PC-9 (cell line): ENCODE data around the gene SLC39A2. TPM values are rescaled to one million over a fixed set of nuclear protein-coding genes. Genes with fewer than 3 reads are reported as not detected.

ENCODE experiments used
- BruUV-seq: library from RNA; stranded (reverse); fragments of 400-500 nt; replicated peaks from 2 replicates; lab custom pipeline; 2021; lab: Mats Ljungman, UMichigan
- CTCF ChIA-PET: fragments of 300-600 bp; sonication (Branson Sonifier 250); formaldehyde crosslinking; loops from one replicate; lab custom pipeline; 2022; ENCODE audit warnings: antibody characterized with exemption; lab: Charles Lee
- POLR2A ChIA-PET: fragments of 300-600 bp; sonication (Branson Sonifier 250); formaldehyde crosslinking; loops from one replicate; lab custom pipeline; 2022; ENCODE audit warnings: antibody characterized with exemption; ENCODE audit not compliant: unreplicated experiment; lab: Charles Lee
- DNase-seq, 2 experiments: peaks; one replicate each; pipeline versions ENCODE4 v3.0.0 to v3.0.0-alpha.2; 2015 to 2022; ENCODE audit warnings: mixed read lengths in 1 of 2
- H2AFZ ChIP-seq: fragments of 200-600 bp; sonication (generic); 2 replicates; pipeline ENCODE4 v1.8.1; 2017; ENCODE audit warnings: antibody characterized with exemption
- H3F3A ChIP-seq: fragments of 200-600 bp; sonication (generic); 2 replicates; pipeline ENCODE4 v1.8.1; 2017; ENCODE audit warnings: antibody characterized with exemption, mild to moderate bottlenecking, low read depth; ENCODE audit not compliant: insufficient read depth
- H3K27ac ChIP-seq: fragments of 200-600 bp; sonication (generic); 2 replicates; pipeline ENCODE4 v1.6.1; 2016; ENCODE audit warnings: mixed run types
- H3K27me3 ChIP-seq: fragments of 200-600 bp; sonication (generic); 2 replicates; pipeline ENCODE4 v1.6.1; 2016; ENCODE audit warnings: low read depth, mixed run types; ENCODE audit not compliant: insufficient read depth
- H3K36me3 ChIP-seq: fragments of 200-600 bp; sonication (generic); 2 replicates; pipeline ENCODE4 v1.6.1; 2016; ENCODE audit warnings: low read depth, mixed run types
- H3K4me1 ChIP-seq: fragments of 200-600 bp; sonication (generic); replicated peaks from 2 replicates; pipeline ENCODE4 v1.6.1; 2016; ENCODE audit warnings: mixed run types; ENCODE audit not compliant: insufficient read depth
- H3K4me2 ChIP-seq: fragments of 200-600 bp; sonication (generic); 2 replicates; pipeline ENCODE4 v1.6.1; 2017; ENCODE audit warnings: mixed run types
- H3K4me3 ChIP-seq: fragments of 200-600 bp; sonication (generic); 2 replicates; pipeline ENCODE4 v1.6.1; 2016; ENCODE audit warnings: mixed run types
- H3K79me2 ChIP-seq: fragments of 200-600 bp; sonication (generic); 2 replicates; pipeline ENCODE4 v1.6.1; 2017; ENCODE audit warnings: low read depth, mixed run types
- H3K9me2 ChIP-seq: fragments of 200-600 bp; sonication (generic); 2 replicates; pipeline ENCODE4 v1.8.1; 2017; ENCODE audit warnings: mild to moderate bottlenecking; ENCODE audit not compliant: insufficient read depth
- H3K9me3 ChIP-seq: fragments of 200-600 bp; sonication (generic); 2 replicates; pipeline ENCODE4 v1.8.1; 2016; ENCODE audit warnings: low read depth; ENCODE audit not compliant: insufficient read depth
- H4K20me1 ChIP-seq: fragments of 200-600 bp; sonication (generic); 2 replicates; pipeline ENCODE4 v1.8.1; 2017; ENCODE audit not compliant: insufficient read depth
- EZH2 ChIP-seq: fragments of 200-600 bp; sonication (generic); IDR thresholded peaks from 2 replicates; pipeline ENCODE4 v1.8.0; 2017; ENCODE audit warnings: antibody characterized with exemption, low read depth
- intact Hi-C: fragments of 100-400 bp; cut with micrococcal nuclease; formaldehyde crosslinking; loops from one replicate; pipeline ENCODE4 v1.10.0; 2022; ENCODE audit not compliant: unreplicated experiment
- total RNA-seq: library from RNA; stranded (reverse); gene quantifications from 2 replicates; pipeline ENCODE4 v1.2.3, GENCODE V29; 2021
- TF ChIP-seq, protein P1 (sequence below): fragments of 200-600 bp; sonication (generic); conservative IDR thresholded peaks from 2 replicates; pipeline ENCODE4 v1.6.1; 2017; ENCODE audit warnings: mixed run types, antibody characterized with exemption, mild to moderate bottlenecking, moderate library complexity

The SLC39A2 gene
- total RNA-seq, 1 experiment from 2014 or later: 0.35 TPM

DNA sequence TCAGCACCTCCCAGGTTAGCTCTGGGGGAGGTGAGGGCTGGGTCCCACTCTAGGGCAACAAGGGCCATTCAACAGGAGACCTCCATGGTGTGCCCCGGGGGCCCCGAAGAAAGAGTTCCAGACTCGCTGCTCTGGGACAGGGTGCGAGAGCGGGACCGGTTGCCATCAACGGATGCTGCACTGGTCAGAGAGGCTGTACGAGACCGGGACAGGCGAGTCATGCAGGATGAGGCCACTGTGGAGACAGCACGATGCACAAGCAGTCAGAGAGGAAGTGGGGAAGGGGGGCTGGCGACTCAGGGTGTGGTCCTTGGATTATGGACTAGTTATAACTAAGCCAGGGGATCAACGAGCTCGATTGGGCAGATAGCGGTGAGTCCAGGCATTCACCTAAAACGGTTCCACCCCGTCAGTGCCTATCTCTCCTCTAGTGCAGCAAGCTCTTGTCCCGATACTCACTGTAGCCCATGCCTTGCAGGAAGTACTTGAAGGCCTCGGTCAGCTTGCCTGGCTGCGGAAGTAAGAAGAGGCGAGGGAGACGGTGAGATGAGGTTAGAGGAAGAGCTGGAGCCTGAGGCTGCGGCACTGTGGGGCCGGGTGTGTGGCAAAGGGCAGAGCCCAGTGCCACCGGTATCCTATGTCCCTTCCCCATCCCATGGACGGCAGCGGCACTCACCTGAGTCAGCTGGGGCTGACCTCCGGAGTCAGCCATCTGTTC lies 18.6 kb downstream of the SLC39A2 start:
- BruUV-seq: no TSS peak
- Histone ChIP-seq H3K36me3 (no peaks in the 10 kb centered on the region), H3K9me2 (no peaks in the 10 kb centered on the region), H3K4me1 (no peaks in the 10 kb centered on the region), H3K4me2 (no peak overlapping the region), H3K27me3 (no peaks in the 10 kb centered on the region), H3F3A (no peaks in the 10 kb centered on the region), H3K27ac (no peak overlapping the region), H4K20me1 (no peaks in the 10 kb centered on the region), H3K4me3 (no peak overlapping the region), H2AFZ (no peak overlapping the region), H3K9me3 (no peaks in the 10 kb centered on the region), H3K79me2 (no peaks in the 10 kb centered on the region)
- POLR2A ChIA-PET: no interaction called here
- no peak for TF ChIP-seq EZH2
- TF ChIP-seq, protein P1, sequence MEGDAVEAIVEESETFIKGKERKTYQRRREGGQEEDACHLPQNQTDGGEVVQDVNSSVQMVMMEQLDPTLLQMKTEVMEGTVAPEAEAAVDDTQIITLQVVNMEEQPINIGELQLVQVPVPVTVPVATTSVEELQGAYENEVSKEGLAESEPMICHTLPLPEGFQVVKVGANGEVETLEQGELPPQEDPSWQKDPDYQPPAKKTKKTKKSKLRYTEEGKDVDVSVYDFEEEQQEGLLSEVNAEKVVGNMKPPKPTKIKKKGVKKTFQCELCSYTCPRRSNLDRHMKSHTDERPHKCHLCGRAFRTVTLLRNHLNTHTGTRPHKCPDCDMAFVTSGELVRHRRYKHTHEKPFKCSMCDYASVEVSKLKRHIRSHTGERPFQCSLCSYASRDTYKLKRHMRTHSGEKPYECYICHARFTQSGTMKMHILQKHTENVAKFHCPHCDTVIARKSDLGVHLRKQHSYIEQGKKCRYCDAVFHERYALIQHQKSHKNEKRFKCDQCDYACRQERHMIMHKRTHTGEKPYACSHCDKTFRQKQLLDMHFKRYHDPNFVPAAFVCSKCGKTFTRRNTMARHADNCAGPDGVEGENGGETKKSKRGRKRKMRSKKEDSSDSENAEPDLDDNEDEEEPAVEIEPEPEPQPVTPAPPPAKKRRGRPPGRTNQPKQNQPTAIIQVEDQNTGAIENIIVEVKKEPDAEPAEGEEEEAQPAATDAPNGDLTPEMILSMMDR: no peak
- DNase-seq: no peak
- intact Hi-C loops: loop anchor here (10.0 kb wide), 1 partner anchor 47 kb away; no protein-coding TSS in a partner anchor
- CTCF ChIA-PET: interaction anchor here (0.9 kb wide), 1 partner anchor 47 kb away, joined by 3 read pairs; no protein-coding TSS in a partner anchor

DNA sequence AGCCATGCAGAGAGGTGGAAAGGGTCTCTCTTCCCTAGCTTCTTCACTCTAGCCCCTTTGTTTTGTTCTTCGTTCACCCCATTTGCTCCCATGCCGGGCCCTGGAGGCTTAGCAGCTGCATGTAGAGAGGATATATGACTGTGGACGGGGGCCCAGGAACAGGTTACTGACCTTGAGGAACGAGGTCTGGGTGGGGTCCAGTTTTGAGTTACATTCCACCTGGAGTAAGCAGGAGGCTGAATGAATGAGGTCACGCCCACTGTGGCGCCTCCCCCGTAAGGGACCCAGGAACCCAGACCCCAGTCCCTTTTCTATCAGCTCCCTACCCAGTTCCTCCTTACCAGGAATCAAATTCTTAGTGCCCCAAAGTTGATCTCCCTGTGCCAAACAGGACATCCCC lies 19.2 kb downstream of the SLC39A2 start:
- no TSS peak for BruUV-seq
- H3K4me3 ChIP-seq: no peak overlapping the region
- TF ChIP-seq, protein P1: no peak
- no peak for TF ChIP-seq EZH2
- H3K4me2 ChIP-seq: no peak overlapping the region
- DNase-seq: no peak
- H3K9me2 ChIP-seq: no peaks in the 10 kb centered on the region
- no peaks in the 10 kb centered on the region for H3K36me3 ChIP-seq
- H3K79me2 ChIP-seq: no peaks in the 10 kb centered on the region
- H3K27ac ChIP-seq: no peak overlapping the region
- ChIA-PET CTCF (interaction anchor here (0.9 kb wide), 1 partner anchor 48 kb away, joined by 3 read pairs; no protein-coding TSS in a partner anchor), POLR2A (no interaction called here)
- no peaks in the 10 kb centered on the region for H3K9me3 ChIP-seq
- intact Hi-C loops: loop anchor here (10.0 kb wide), 1 partner anchor 47 kb away; no protein-coding TSS in a partner anchor
- H2AFZ ChIP-seq: no peak overlapping the region
- H3F3A ChIP-seq: no peaks in the 10 kb centered on the region
- no peaks in the 10 kb centered on the region for H4K20me1 ChIP-seq
- no peaks in the 10 kb centered on the region for H3K4me1 ChIP-seq
- no peaks in the 10 kb centered on the region for H3K27me3 ChIP-seq

DNA sequence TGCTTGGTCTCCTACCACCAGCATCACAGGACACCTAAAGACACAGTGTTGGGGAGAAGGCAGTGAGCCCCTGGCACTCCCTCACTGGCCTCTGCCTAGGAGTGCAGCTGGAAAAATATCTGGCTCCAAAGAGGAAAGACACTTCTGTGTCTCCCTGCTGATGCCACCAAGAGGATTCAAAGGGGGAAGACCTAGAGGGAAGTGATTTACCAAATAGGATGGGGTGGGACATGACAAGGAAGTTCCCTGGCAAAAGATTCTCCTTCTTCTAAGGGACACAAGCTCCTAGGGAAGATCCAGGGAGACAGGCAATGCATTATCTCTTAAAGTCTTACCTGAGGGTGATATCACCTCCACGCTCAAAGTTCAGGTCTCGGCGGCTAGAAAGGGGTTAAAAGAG lies 19.7 kb downstream of the SLC39A2 start:
- H3K4me2 ChIP-seq: no peak overlapping the region
- no peak overlapping the region for H2AFZ ChIP-seq
- H3K9me2 ChIP-seq: no peaks in the 10 kb centered on the region
- no TSS peak for BruUV-seq
- intact Hi-C loops: loop anchor here (10.0 kb wide), 1 partner anchor 46 kb away; no protein-coding TSS in a partner anchor
- H3K4me1 ChIP-seq: no peaks in the 10 kb centered on the region
- H3K36me3 ChIP-seq: no peaks in the 10 kb centered on the region
- POLR2A ChIA-PET: no interaction called here
- H3K4me3 ChIP-seq: no peak overlapping the region
- H3K27ac ChIP-seq: no peak overlapping the region
- DNase-seq: no peak
- no peak for TF ChIP-seq EZH2
- TF ChIP-seq, protein P1: no peak
- no peaks in the 10 kb centered on the region for H3K79me2 ChIP-seq
- no peaks in the 10 kb centered on the region for H3K27me3 ChIP-seq
- no peaks in the 10 kb centered on the region for H3F3A ChIP-seq
- CTCF ChIA-PET: no interaction called here
- H3K9me3 ChIP-seq: no peaks in the 10 kb centered on the region
- no peaks in the 10 kb centered on the region for H4K20me1 ChIP-seq
